GM12892 (cell line): ENCODE results near the gene FAM53A.

Experiments used
- POLR2A ChIP-seq: IDR thresholded peaks from 2 replicates; pipeline ENCODE4 v1.6.1; 2011; ENCODE audit warnings: low read depth, low read length, control low read depth
- POLR2AphosphoS5 ChIP-seq: IDR thresholded peaks from 2 replicates; pipeline ENCODE4 v1.6.1; 2011; ENCODE audit warnings: low read depth, low read length, control low read depth

- TF ChIP-seq POLR2A, result no peak
- TF ChIP-seq POLR2AphosphoS5, result no peak; the same call in 1 of the 2 replicates
These were observed 48.8 kb upstream of the FAM53A start for GRCh38 chr4:1732911-1733310.
